Progenitor cell of endocrine pancreas (in vitro differentiated cells): ENCODE measurements around the gene DPP10. TPM values are rescaled to one million over a fixed set of nuclear protein-coding genes. Genes with fewer than 3 reads are reported as not detected.
A peak's percentile ranks its signal among the peaks of the same experiment; 100 is the strongest.

Experiments used
- DNase-seq: peaks from one replicate; pipeline ENCODE4 v3.0.0; 2021; ENCODE audit warnings: low spot score; ENCODE audit not compliant: unreplicated experiment
- H3K27ac Mint-ChIP-seq: 2 replicates; pipeline ENCODE4 v1.8.0; 2021; ENCODE audit warnings: mild to moderate bottlenecking, moderate library complexity, mixed read lengths
- H3K27me3 Mint-ChIP-seq: 2 replicates; pipeline ENCODE4 v1.8.0; 2021; ENCODE audit warnings: mixed read lengths
- H3K36me3 Mint-ChIP-seq: 2 replicates; pipeline ENCODE4 v1.8.0; 2022; ENCODE audit warnings: mixed read lengths; ENCODE audit not compliant: insufficient read depth
- H3K4me1 Mint-ChIP-seq: 2 replicates; pipeline ENCODE4 v1.8.0; 2021; ENCODE audit warnings: low read depth, mixed read lengths
- H3K4me3 Mint-ChIP-seq: 2 replicates; pipeline ENCODE4 v1.8.0; 2021; ENCODE audit warnings: low read depth, mild to moderate bottlenecking, moderate library complexity, mixed read lengths
- H3K9me3 Mint-ChIP-seq: 2 replicates; pipeline ENCODE4 v1.8.0; 2021; ENCODE audit warnings: low read depth, mixed read lengths
- total RNA-seq: library from RNA; stranded (reverse); gene quantifications from 2 replicates; pipeline ENCODE4 v1.2.1, GENCODE V29; 2021
- TF ChIP-seq, protein P1 (sequence below): fragments of 200-600 bp; sonication (generic); IDR thresholded peaks from one replicate; pipeline ENCODE4 v1.5.0; 2021; ENCODE audit warnings: antibody characterized with exemption, mild to moderate bottlenecking; ENCODE audit not compliant: unreplicated experiment

The DPP10 gene
- total RNA-seq, 1 donor from 2014 or later: 44.6 TPM

DNA sequence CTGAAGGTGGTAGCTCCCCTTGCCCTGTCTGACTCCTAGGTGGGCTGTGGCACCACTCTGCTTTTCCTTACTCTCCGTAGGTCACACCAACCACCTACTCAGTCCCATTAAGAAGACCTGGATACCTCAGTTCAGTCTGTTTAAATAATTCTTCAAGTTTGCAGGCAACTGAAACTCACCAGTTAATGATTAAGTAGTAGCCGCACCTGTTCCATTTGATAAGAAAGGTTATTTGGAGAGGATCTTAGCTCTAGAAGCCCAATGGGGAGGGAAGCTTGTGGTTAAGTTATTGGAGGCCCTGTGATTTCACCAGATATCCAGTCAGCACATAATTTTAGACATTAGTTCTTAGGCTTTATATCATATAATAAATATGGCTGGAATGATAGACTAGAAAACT is 1193.0 kb downstream of the DPP10 start:
- TF ChIP-seq, protein P1, sequence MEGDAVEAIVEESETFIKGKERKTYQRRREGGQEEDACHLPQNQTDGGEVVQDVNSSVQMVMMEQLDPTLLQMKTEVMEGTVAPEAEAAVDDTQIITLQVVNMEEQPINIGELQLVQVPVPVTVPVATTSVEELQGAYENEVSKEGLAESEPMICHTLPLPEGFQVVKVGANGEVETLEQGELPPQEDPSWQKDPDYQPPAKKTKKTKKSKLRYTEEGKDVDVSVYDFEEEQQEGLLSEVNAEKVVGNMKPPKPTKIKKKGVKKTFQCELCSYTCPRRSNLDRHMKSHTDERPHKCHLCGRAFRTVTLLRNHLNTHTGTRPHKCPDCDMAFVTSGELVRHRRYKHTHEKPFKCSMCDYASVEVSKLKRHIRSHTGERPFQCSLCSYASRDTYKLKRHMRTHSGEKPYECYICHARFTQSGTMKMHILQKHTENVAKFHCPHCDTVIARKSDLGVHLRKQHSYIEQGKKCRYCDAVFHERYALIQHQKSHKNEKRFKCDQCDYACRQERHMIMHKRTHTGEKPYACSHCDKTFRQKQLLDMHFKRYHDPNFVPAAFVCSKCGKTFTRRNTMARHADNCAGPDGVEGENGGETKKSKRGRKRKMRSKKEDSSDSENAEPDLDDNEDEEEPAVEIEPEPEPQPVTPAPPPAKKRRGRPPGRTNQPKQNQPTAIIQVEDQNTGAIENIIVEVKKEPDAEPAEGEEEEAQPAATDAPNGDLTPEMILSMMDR: no peak
- Mint-ChIP-seq H3K4me1 (peaks cover 13% of the 10 kb centered on the region), H3K36me3 (peaks cover 13% of the 10 kb centered on the region), H3K4me3 (peak overlapping the region; percentile 14), H3K27me3 (no peaks in the 10 kb centered on the region), H3K27ac (peak overlapping the region; percentile 94), H3K9me3 (peaks cover 24% of the 10 kb centered on the region)
- no peak for DNase-seq

DNA sequence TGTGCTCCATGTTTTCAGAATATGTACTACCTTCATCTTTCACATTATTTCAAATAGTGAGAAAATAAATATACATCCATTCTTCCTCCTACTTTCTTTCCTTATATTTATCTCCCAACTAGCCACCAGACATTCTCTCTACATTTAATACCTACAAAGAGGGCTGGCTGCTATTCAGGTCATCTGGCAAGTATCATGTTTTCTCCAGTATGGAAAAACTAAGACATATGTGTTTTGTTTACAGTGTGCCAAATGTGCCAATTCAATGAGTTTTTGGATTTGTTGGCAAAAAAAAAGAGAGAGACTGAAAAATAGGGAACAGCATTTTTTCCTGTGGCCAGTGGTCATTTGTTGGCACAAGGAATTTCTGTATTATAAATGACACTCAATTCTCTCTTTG is 1207.3 kb downstream of the DPP10 start:
- Mint-ChIP-seq H3K4me1 (peaks cover 2% of the 10 kb centered on the region), H3K27ac (no peak overlapping the region), H3K9me3 (no peaks in the 10 kb centered on the region), H3K27me3 (no peaks in the 10 kb centered on the region), H3K4me3 (no peak overlapping the region), H3K36me3 (no peaks in the 10 kb centered on the region)
- TF ChIP-seq, protein P1: no peak
- no peak for DNase-seq

DNA sequence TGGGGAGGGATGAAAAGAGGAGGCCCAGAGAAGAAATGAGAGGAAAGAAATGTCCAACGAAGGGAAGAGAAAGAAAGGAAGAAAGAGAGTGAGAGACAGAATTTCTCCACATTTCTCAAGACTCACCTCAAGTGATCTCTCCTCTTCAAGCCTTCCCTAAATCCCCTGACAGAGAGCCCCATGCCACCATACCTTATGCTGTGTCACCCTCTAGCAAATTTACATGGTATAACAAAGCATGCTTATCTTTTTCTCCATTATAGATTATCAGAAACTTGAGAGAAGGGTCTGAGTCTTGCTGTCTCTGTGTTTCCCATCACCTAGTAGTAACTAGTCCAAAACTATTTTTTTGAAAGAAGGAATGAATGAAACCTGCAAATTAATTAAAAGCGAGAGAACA is 1208.4 kb downstream of the DPP10 start:
- H3K4me3 Mint-ChIP-seq: no peak overlapping the region
- no peak for DNase-seq
- TF ChIP-seq, protein P1: peak; percentile 22
- H3K36me3 Mint-ChIP-seq: no peaks in the 10 kb centered on the region
- no peaks in the 10 kb centered on the region for H3K9me3 Mint-ChIP-seq
- no peaks in the 10 kb centered on the region for H3K27me3 Mint-ChIP-seq
- no peak overlapping the region for H3K27ac Mint-ChIP-seq
- H3K4me1 Mint-ChIP-seq: peaks cover 2% of the 10 kb centered on the region

DNA sequence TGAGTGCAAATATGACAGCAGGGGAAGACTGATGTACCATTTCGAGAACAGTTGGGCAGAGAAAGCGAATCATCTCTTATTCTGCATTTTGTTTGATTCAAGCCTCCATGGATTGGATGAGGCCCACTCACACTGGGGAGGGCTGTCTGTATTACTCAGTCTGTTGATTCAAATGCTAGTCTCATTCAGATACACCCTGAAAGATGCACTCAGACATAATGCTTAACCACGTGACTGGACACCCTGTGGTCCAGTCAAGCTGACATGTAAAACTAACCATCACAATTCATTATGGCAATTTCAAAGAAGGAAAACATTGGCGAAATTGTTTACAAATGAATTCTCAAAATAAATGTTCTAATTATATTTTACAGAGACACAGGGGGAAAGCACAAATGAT is 1210.2 kb downstream of the DPP10 start:
- Mint-ChIP-seq H3K36me3 (no peaks in the 10 kb centered on the region), H3K27ac (no peak overlapping the region), H3K4me1 (peaks cover 2% of the 10 kb centered on the region), H3K9me3 (no peaks in the 10 kb centered on the region), H3K27me3 (no peaks in the 10 kb centered on the region), H3K4me3 (no peak overlapping the region)
- TF ChIP-seq, protein P1: no peak
- no peak for DNase-seq

DNA sequence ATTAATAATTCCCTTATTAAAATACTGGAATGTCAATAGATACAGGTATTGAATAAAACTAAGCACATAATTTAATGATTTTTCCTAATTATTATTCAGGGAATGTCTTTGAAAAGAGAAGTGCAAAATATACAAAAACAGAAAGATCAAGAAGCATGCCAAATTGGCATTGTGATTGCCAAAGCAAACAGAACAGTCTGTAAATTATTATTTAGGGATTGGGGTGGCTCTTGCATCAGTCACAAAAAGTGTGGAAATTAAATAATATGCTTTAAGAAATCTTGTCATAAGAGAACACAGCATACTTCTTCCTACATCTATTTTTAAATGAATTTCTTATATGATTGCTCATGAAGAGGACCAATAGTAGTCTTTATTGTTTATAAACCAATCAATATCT is 1211.9 kb downstream of the DPP10 start:
- no peaks in the 10 kb centered on the region for H3K27me3 Mint-ChIP-seq
- no peak for DNase-seq
- TF ChIP-seq, protein P1: no peak
- no peak overlapping the region for H3K4me3 Mint-ChIP-seq
- peaks cover 4% of the 10 kb centered on the region for H3K4me1 Mint-ChIP-seq
- no peaks in the 10 kb centered on the region for H3K36me3 Mint-ChIP-seq
- H3K9me3 Mint-ChIP-seq: no peaks in the 10 kb centered on the region
- H3K27ac Mint-ChIP-seq: no peak overlapping the region
